K562 (cell line): ENCODE measurements around the gene CYB5R3. TPM values are rescaled to one million over a fixed set of nuclear protein-coding genes. Genes with fewer than 3 reads are reported as not detected.

Experiments
- ATAC-seq: fragments of 200-7000 bp; cut with Tn5 transposase; 3 replicates; pipeline ENCODE4 v1.9.1; 2020; ENCODE audit warnings: moderate library complexity
- BruUV-seq: library from RNA; stranded (reverse); fragments of 400-500 nt; replicated peaks from 2 replicates; lab custom pipeline; 2021; lab: Mats Ljungman, UMichigan
- CTCF ChIA-PET: fragments of 300-600 bp; formaldehyde crosslinking; extraction: SDS; loops from one replicate; lab custom pipeline; 2021; ENCODE audit warnings: low intra/inter-chr PET ratio; lab: Yijun Ruan, JAX
- POLR2A ChIA-PET: fragments of 300-600, 350-650 bp; sonication (Branson Sonifier 250); formaldehyde crosslinking; extraction: SDS; loops from one replicate; lab custom pipeline; 2021; ENCODE audit warnings: antibody characterized with exemption, inconsistent platforms; lab: Yijun Ruan, JAX
- DNase-seq, 4 experiments: peaks; one replicate each; pipeline versions ENCODE4 v3.0.0 to v3.0.0-alpha.2; 2011 to 2018; ENCODE audit warnings: low spot score in 3 of 4, mixed read lengths in 3 of 4; ENCODE audit errors: extremely low read depth in 1 of 4
- FAIRE-seq: peaks from 2 replicates; lab custom pipeline; 2011; peaks lifted over from hg19 to GRCh38; lab: Jason Lieb, UNC
- H2AFZ ChIP-seq: 2 replicates; pipeline ENCODE4 v1.6.0; 2011; ENCODE audit warnings: low read depth, low read length, control low read depth, inconsistent platforms
- H3K27ac ChIP-seq: fragments of 200-600 bp; 3 replicates; pipeline ENCODE4 v1.8.0; 2011; ENCODE audit warnings: low read depth, mild to moderate bottlenecking, control low read depth, inconsistent platforms, low read length, moderate library complexity, mixed read lengths; ENCODE audit errors: extremely low read depth
- H3K27me3 ChIP-seq, 2 experiments: fragments of 300-600 bp in 1 of 2; 2 replicates in 1 of 2; 3 replicates in 1 of 2; pipeline versions ENCODE4 v1.6.0 to v1.8.0; 2011; ENCODE audit warnings: inconsistent platforms in 2 of 2, low read length in 2 of 2, mild to moderate bottlenecking in 1 of 2, mixed read lengths in 1 of 2, moderate library complexity in 1 of 2; ENCODE audit not compliant: control insufficient read depth in 2 of 2, insufficient read depth in 2 of 2
- H3K36me3 ChIP-seq: fragments of 300-600 bp; 3 replicates; pipeline ENCODE4 v1.8.0; 2011; ENCODE audit warnings: mild to moderate bottlenecking, low read length, inconsistent platforms; ENCODE audit not compliant: control insufficient read depth, insufficient read depth
- H3K4me1 ChIP-seq, 2 experiments: fragments of 200-600 bp in 1 of 2; replicated peaks in 1 of 2; 2 replicates in 1 of 2; 3 replicates in 1 of 2; pipeline versions ENCODE4 v1.5.1 to v1.8.0; 2011; ENCODE audit warnings: inconsistent platforms in 2 of 2, low read length in 2 of 2, mild to moderate bottlenecking in 1 of 2, mixed read lengths in 1 of 2, moderate library complexity in 1 of 2; ENCODE audit not compliant: control insufficient read depth in 2 of 2, insufficient read depth in 2 of 2
- H3K4me2 ChIP-seq: 2 replicates; pipeline ENCODE4 v1.6.1; 2011; ENCODE audit warnings: low read length, control low read depth, inconsistent platforms, mixed read lengths; ENCODE audit not compliant: insufficient read depth
- H3K4me3 ChIP-seq: fragments of 200-600 bp; sonication (generic), shearing (Covaris generic); 2 replicates; pipeline ENCODE4 v1.5.1; 2016; ENCODE audit warnings: control low read depth, inconsistent platforms
- H3K79me2 ChIP-seq: fragments of 200-600 bp; 3 replicates; pipeline ENCODE4 v1.8.0; 2011; ENCODE audit warnings: low read length, inconsistent platforms; ENCODE audit not compliant: control insufficient read depth, insufficient read depth
- H3K9ac ChIP-seq, 2 experiments: 2 replicates each; pipeline versions ENCODE4 v1.6.0 to v1.6.1; 2011; ENCODE audit warnings: low read depth in 2 of 2, low read length in 2 of 2, control low read depth in 1 of 2, inconsistent platforms in 1 of 2, mild to moderate bottlenecking in 1 of 2, mixed read lengths in 1 of 2; ENCODE audit not compliant: insufficient read depth in 1 of 2
- H3K9me1 ChIP-seq: one replicate; pipeline ENCODE4 v1.6.0; 2011; ENCODE audit warnings: inconsistent platforms, mild to moderate bottlenecking, low read length, moderate library complexity; ENCODE audit not compliant: control insufficient read depth, insufficient read depth
- H3K9me3 ChIP-seq: replicated peaks from 2 replicates; pipeline ENCODE4 v1.5.1; 2011; ENCODE audit warnings: low read depth, low read length, inconsistent platforms; ENCODE audit not compliant: control insufficient read depth, insufficient read depth
- H4K20me1 ChIP-seq: replicated peaks from 2 replicates; pipeline ENCODE4 v1.6.1; 2011; ENCODE audit warnings: low read length, inconsistent platforms, mixed read lengths; ENCODE audit not compliant: control insufficient read depth, insufficient read depth
- ARID4B ChIP-seq: sonication (generic); formaldehyde crosslinking; IDR thresholded peaks from 2 replicates; pipeline ENCODE4 v1.8.0; 2022; ENCODE audit warnings: mild to moderate bottlenecking, missing genetic modification reagents
- BACH1 ChIP-seq: fragments of 200-800 bp; sonication (Bioruptor generic); IDR thresholded peaks from 2 replicates; pipeline ENCODE4 v1.6.1; 2016; ENCODE audit warnings: missing genetic modification characterization, missing compliant biosample characterization
- CSDE1 ChIP-seq, 2 experiments: fragments of 450-650 bp; IDR thresholded peaks; 2 replicates each; pipeline ENCODE4 v1.6.1; 2016; ENCODE audit warnings: mild to moderate bottlenecking in 1 of 2
- EZH2 ChIP-seq: IDR thresholded peaks from 2 replicates; pipeline ENCODE4 v1.6.1; 2012; ENCODE audit warnings: low read depth, mild to moderate bottlenecking, inconsistent platforms, low read length, borderline replicate concordance
- HDAC1 ChIP-seq, 2 experiments: fragments of 450-650 bp; IDR thresholded peaks; 2 replicates each; pipeline ENCODE4 v1.6.1; 2016 to 2017; ENCODE audit warnings: inconsistent platforms in 1 of 2, mild to moderate bottlenecking in 1 of 2, moderate library complexity in 1 of 2
- JUN ChIP-seq, 2 experiments: sonication (generic) in 1 of 2; formaldehyde crosslinking in 1 of 2; IDR thresholded peaks; 2 replicates each; pipeline versions ENCODE4 v1.6.1 to v1.8.0; 2012 to 2022; ENCODE audit warnings: borderline replicate concordance in 2 of 2, mild to moderate bottlenecking in 2 of 2, improper control_type of control experiment in 1 of 2, low read depth in 1 of 2, low read length in 1 of 2, missing genetic modification reagents in 1 of 2
- OTX1 ChIP-seq: fragments of 450-650 bp; formaldehyde crosslinking; IDR thresholded peaks from 2 replicates; pipeline ENCODE4 v1.4.0; 2022; ENCODE audit warnings: mild to moderate bottlenecking
- PCBP2 ChIP-seq: fragments of 200-400 bp; formaldehyde crosslinking; IDR thresholded peaks from 2 replicates; pipeline ENCODE4 v1.6.1; 2018; ENCODE audit warnings: low read length, low read depth, mild to moderate bottlenecking, moderate library complexity; ENCODE audit not compliant: poor library complexity, severe bottlenecking
- PML ChIP-seq: IDR thresholded peaks from 2 replicates; pipeline ENCODE4 v1.6.1; 2012; ENCODE audit warnings: low read length, inconsistent platforms
- SIRT6 ChIP-seq: IDR thresholded peaks from one replicate; pipeline ENCODE4 v1.6.1; 2012; ENCODE audit warnings: low read depth, mild to moderate bottlenecking, control low read depth, inconsistent platforms, low read length, moderate library complexity
- TAF7 ChIP-seq: fragments of 450-650 bp; IDR thresholded peaks from 2 replicates; pipeline ENCODE4 v1.6.1; 2016; ENCODE audit warnings: missing genetic modification characterization, missing compliant biosample characterization
- TOE1 ChIP-seq, 2 experiments: fragments of 450-650 bp in 1 of 2; sonication (generic) in 1 of 2; formaldehyde crosslinking in 1 of 2; IDR thresholded peaks; 2 replicates each; pipeline versions ENCODE4 v1.7.1 to v1.8.0; 2016 to 2022; ENCODE audit warnings: borderline replicate concordance in 2 of 2, mild to moderate bottlenecking in 2 of 2, antibody characterized with exemption in 1 of 2, inconsistent platforms in 1 of 2, low read depth in 1 of 2, missing genetic modification reagents in 1 of 2, moderate library complexity in 1 of 2
- TRIM24 ChIP-seq, 2 experiments: fragments of 450-650 bp; IDR thresholded peaks; 2 replicates each; pipeline ENCODE4 v1.6.1; 2016
- U2AF1 ChIP-seq: fragments of 200-400 bp; formaldehyde crosslinking; optimal IDR thresholded peaks from 2 replicates; pipeline ENCODE3; 2017; ENCODE audit warnings: mild to moderate bottlenecking, low read depth, low read length, moderate library complexity
- WGBS: fragments of 100-300 bp; shearing (Covaris generic); methylation state at CpG from one replicate; pipeline ENCODE4 v1.1.6; 2016; ENCODE audit warnings: low coverage, mixed read lengths; ENCODE audit not compliant: insufficient coverage; ENCODE audit errors: missing lambda C conversion rate; 5-methylcytosine and 5-hydroxymethylcytosine counted together
- in situ Hi-C: fragments of 300-500 bp; cut with MboI; formaldehyde crosslinking; loops from 4 replicates; pipeline ENCODE4 v1.15.0; 2018; ENCODE audit warnings: inconsistent platforms, mixed read lengths
- intact Hi-C: fragments of 100-400 bp; cut with micrococcal nuclease; formaldehyde crosslinking; loops from 2 replicates; pipeline ENCODE4 v1.14.2; 2022
- polyA plus RNA-seq, 8 experiments: library from polyadenylated mRNA; depleted of rRNA in 4 of 8; stranded (reverse) in 5 of 8; unstranded in 3 of 8; fragments of >200 nt; fragmentation: Nextera tagmentation in 2 of 8; fragmentation: Illumina TruSeq in 1 of 8; extraction: Ambion mirVana in 2 of 8; extraction: Trizol in 1 of 8; gene quantifications; 2 replicates each; pipeline versions ENCODE4 v1.2.1 to v1.2.3, GENCODE V29; 2011 to 2014; ENCODE audit warnings: inconsistent platforms in 1 of 8, missing spikeins in 1 of 8
- total RNA-seq, 7 experiments: library from RNA; depleted of rRNA in 6 of 7; stranded (reverse); fragments of >200 nt in 6 of 7; fragmentation: Illumina TruSeq in 2 of 7; extraction: Trizol in 2 of 7; gene quantifications; 2 replicates each; pipeline versions ENCODE4 v1.2.1 to v1.2.3, GENCODE V29; 2011 to 2021; ENCODE audit warnings: low replicate concordance in 1 of 7
- TF ChIP-seq, protein P1 (sequence below): fragments of 250-450 bp; sonication (Bioruptor Pico); IDR thresholded peaks from 2 replicates; pipeline ENCODE4 v1.5.0; 2021

CYB5R3 gene
- total and polyA plus RNA-seq, 9 of the 15 experiments (the other 6 are each of a cell fraction or from before 2014, with no cell fraction given), result 1.4 to 66.8 (median 23.4) TPM

DNA sequence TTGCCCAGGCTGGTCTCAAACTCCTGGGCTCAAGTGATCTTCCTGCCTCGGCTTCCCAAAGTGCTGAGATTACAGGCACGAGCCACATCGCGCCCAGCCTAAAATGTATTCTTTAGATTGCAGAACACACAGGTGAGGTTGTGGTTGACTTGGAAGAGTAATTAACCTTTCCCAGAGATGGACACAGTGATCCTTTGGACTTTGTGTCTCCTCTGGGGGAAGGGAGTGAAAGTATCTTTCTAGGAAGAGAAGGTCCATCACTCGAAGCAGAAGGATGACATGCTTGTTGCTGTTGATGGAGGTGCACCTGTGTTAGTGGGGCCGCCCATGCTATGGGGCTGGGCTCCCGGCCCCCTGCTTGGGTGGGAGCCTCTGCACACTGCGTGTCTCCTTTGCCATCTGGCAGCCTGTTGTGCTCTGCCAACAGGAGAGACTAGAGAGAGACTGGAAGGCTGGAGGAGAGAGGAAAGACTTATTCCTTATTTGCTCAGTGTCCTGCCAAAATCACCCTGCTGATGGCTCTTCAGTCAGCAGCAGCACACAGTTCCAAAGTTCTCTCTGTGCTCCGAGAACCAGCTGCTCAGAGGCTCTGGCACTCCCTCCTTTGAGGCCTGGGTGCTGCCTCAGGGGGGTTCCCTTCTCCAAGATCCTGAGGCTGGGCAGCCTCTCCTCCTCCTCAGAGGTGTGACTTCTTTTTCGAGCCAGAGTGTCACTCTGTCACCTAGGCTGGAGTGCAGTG is 33.1 kb upstream of the CYB5R3 start:
- no peak overlapping the region for H3K9ac ChIP-seq
- H3K9me3 ChIP-seq, result no peaks in the 10 kb centered on the region
- H3K4me3 ChIP-seq, result no peak overlapping the region
- no peak for DNase-seq
- FAIRE-seq, result no peak
- no peaks in the 10 kb centered on the region for H3K9me1 ChIP-seq
- H3K36me3 ChIP-seq, result no peaks in the 10 kb centered on the region
- H4K20me1 ChIP-seq, result no peaks in the 10 kb centered on the region
- peaks cover 0 to 7% of the 10 kb centered on the region in 2 experiments; a peak in 4 of 5 replicates for H3K27me3 ChIP-seq
- intact Hi-C loops, result no loop called here
- H3K27ac ChIP-seq, result no peak overlapping the region
- H3K4me1 ChIP-seq, result no peaks in the 10 kb centered on the region; a peak in 1 of 5 replicates
- BruUV-seq, result no TSS peak
- in situ Hi-C loops, result no loop called here
- CTCF ChIA-PET, result no interaction called here
- POLR2A ChIA-PET, result interaction anchor here (1.3 to 2.5 kb wide), 2 partner anchors 10 to 12 kb away, joined by 3 to 7 read pairs; no protein-coding TSS in a partner anchor
- 31% methylated on average over 10 of the region's 10 CpGs for WGBS
- H3K79me2 ChIP-seq, result no peaks in the 10 kb centered on the region
- no peak for ATAC-seq
- no peak overlapping the region for H3K4me2 ChIP-seq
- no peak overlapping the region for H2AFZ ChIP-seq
- TF ChIP-seq SIRT6 (no peak), PCBP2 (no peak), TOE1 (IDR thresholded peaks at IDR 0.05; ENCODE audit: borderline replicate concordance) (no peak), TOE1 (CRISPR knock-in tag; IDR thresholded peaks at IDR 0.05; ENCODE audit: borderline replicate concordance, low read depth) (no peak), CSDE1 (IDR thresholded peaks at IDR 0.05) (no peak), JUN (IDR thresholded peaks at IDR 0.05; ENCODE audit: borderline replicate concordance, low read depth, low read length) (no peak), JUN (CRISPR knock-in tag; IDR thresholded peaks at IDR 0.05; ENCODE audit: borderline replicate concordance) (no peak), EZH2 (no peak), OTX1 (CRISPR knock-in tag) (no peak), BACH1 (tag) (no peak), TRIM24 (IDR thresholded peaks at IDR 0.05) (no peak), ARID4B (CRISPR knock-in tag) (no peak), U2AF1 (no peak), TAF7 (tag) (no peak), PML (no peak), HDAC1 (IDR thresholded peaks at IDR 0.05) (no peak)
- TF ChIP-seq, protein P1, sequence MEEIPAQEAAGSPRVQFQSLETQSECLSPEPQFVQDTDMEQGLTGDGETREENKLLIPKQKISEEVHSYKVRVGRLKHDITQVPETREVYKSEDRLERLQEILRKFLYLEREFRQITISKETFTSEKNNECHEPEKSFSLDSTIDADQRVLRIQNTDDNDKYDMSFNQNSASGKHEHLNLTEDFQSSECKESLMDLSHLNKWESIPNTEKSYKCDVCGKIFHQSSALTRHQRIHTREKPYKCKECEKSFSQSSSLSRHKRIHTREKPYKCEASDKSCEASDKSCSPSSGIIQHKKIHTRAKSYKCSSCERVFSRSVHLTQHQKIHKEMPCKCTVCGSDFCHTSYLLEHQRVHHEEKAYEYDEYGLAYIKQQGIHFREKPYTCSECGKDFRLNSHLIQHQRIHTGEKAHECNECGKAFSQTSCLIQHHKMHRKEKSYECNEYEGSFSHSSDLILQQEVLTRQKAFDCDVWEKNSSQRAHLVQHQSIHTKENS (CRISPR knock-in tag), result no peak
